LHCN-M2 (cell line): ENCODE results near the gene ALPL. TPM values are rescaled to one million over a fixed set of nuclear protein-coding genes. Genes with fewer than 3 reads are reported as not detected.

Source experiments
- DNase-seq: peaks from one replicate; pipeline ENCODE4 v3.0.0-alpha.2; 2012; ENCODE audit warnings: low read depth
- total RNA-seq: library from RNA; depleted of rRNA; stranded (reverse); fragments of >200 nt; gene quantifications from 2 replicates; pipeline ENCODE4 v1.2.3, GENCODE V29; 2014; rRNA removed

Gene ALPL
- total RNA-seq, 1 experiment from 2014 or later, result 128 TPM

- no peak for DNase-seq
Measured at GRCh38 chr1:21618059-21618458, 108.8 kb downstream of the ALPL start.

GRCh38 chr1:21618561-21619374 lies 109.5 kb downstream of the ALPL start:
- DNase-seq, result no peak

GRCh38 chr1:21619375-21619947 lies 110.2 kb downstream of the ALPL start:
- no peak for DNase-seq

GRCh38 chr1:21620011-21620410 lies 110.8 kb downstream of the ALPL start:
- no peak for DNase-seq

- no peak for DNase-seq
Measured at GRCh38 chr1:21620496-21620895, 111.3 kb downstream of the ALPL start.

- no peak for DNase-seq
Measured at GRCh38 chr1:21621051-21621450, 111.8 kb downstream of the ALPL start.

- no peak for DNase-seq
Measured at GRCh38 chr1:21621761-21622436, 112.7 kb downstream of the ALPL start.

GRCh38 chr1:21622466-21623315 lies 113.5 kb downstream of the ALPL start:
- DNase-seq, result no peak

GRCh38 chr1:21623410-21623961 lies 114.3 kb downstream of the ALPL start:
- DNase-seq, result no peak

GRCh38 chr1:21624571-21625389 lies 115.6 kb downstream of the ALPL start:
- no peak for DNase-seq

GRCh38 chr1:21625390-21626190 lies 116.4 kb downstream of the ALPL start:
- DNase-seq, result no peak

GRCh38 chr1:21626921-21627339 lies 117.7 kb downstream of the ALPL start:
- DNase-seq, result no peak

Other genes starting within 250 kb of the ALPL start
- gene ECE1, start 219.0 kb upstream of the ALPL start, total RNA-seq, result 50.5 and 61.5 TPM in 2 replicates
- 11.7 and 16.6 TPM in 2 replicates for gene NBPF3, start 69.3 kb upstream of the ALPL start, total RNA-seq
- 0.06 and 0.13 TPM in 2 replicates for gene RAP1GAP, start 159.9 kb downstream of the ALPL start, total RNA-seq